Bronchial epithelial cell (primary cell): ENCODE results near the gene ANXA2. TPM values are rescaled to one million over a fixed set of nuclear protein-coding genes. Genes with fewer than 3 reads are reported as not detected.
"Not testable (repeated sequence)": the region's sequence is repeated elsewhere in the genome, so short reads cannot be mapped to it uniquely, and the experiment has no call there.

Experiments used
- DNase-seq: peaks from one replicate; pipeline ENCODE4 v3.0.0-alpha.2; 2010; ENCODE audit warnings: low read depth
- FAIRE-seq: peaks from 2 replicates; lab custom pipeline; 2011; peaks lifted over from hg19 to GRCh38; lab: Jason Lieb, UNC
- H3K27me3 ChIP-seq: 2 replicates; pipeline ENCODE4 v1.5.1; 2011; ENCODE audit warnings: low read length; ENCODE audit not compliant: control insufficient read depth, insufficient read depth
- H3K36me3 ChIP-seq: 2 replicates; pipeline ENCODE4 v1.5.1; 2011; ENCODE audit warnings: low read length; ENCODE audit not compliant: control insufficient read depth, insufficient read depth
- H3K4me3 ChIP-seq: 2 replicates; pipeline ENCODE4 v1.5.1; 2011; ENCODE audit warnings: mild to moderate bottlenecking, low read depth, low read length, control low read depth
- total RNA-seq: library from RNA; depleted of rRNA; stranded (reverse); fragments of >200 nt; gene quantifications from 2 replicates; pipeline ENCODE4 v1.2.1, GENCODE V29; 2014
- TF ChIP-seq, protein P1 (sequence below): IDR thresholded peaks from 2 replicates; pipeline ENCODE4 v1.5.1; 2011; ENCODE audit warnings: mild to moderate bottlenecking, moderate library complexity, low read length, control low read depth, inconsistent platforms; ENCODE audit not compliant: insufficient read depth, severe bottlenecking

ANXA2 gene
- total RNA-seq, 1 donor from 2014 or later, result 5,325 TPM

DNA sequence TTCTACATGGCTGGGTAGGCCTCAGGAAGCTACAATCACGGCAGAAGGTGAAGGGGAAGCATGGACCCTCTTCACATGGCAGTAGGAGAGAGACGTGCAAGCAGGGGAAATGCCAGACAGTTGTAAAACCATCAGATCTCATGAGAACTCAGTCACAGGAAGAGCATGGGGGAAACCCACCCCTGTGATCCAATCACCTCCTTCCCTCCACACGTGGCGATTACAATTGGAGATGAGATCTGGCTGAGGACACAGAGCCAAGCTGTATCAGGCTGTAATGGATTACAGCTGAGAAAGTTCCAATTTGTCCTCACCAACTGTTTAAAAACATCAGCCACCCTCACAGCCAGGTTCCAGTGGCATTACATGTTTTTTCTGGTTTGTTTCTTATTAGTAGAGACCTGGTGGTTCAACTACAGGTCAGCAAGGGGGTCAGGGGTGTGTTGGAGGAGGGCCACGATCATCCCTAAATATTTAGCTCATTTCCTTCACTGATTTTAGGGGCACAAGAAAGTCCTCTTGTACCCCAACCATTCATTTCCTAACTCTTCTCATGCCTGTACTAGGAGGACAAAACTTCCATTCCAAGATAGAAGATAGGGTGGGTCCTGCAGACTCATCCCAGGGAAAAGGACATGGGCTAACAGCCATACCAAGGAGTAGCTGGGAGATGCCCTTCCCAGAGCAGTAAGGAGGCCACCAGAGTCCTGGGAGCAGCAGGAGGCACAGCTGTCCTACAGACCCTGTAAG is 54.4 kb downstream of the ANXA2 start:
- TF ChIP-seq, protein P1, sequence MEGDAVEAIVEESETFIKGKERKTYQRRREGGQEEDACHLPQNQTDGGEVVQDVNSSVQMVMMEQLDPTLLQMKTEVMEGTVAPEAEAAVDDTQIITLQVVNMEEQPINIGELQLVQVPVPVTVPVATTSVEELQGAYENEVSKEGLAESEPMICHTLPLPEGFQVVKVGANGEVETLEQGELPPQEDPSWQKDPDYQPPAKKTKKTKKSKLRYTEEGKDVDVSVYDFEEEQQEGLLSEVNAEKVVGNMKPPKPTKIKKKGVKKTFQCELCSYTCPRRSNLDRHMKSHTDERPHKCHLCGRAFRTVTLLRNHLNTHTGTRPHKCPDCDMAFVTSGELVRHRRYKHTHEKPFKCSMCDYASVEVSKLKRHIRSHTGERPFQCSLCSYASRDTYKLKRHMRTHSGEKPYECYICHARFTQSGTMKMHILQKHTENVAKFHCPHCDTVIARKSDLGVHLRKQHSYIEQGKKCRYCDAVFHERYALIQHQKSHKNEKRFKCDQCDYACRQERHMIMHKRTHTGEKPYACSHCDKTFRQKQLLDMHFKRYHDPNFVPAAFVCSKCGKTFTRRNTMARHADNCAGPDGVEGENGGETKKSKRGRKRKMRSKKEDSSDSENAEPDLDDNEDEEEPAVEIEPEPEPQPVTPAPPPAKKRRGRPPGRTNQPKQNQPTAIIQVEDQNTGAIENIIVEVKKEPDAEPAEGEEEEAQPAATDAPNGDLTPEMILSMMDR, result no peak
- DNase-seq (no peak), FAIRE-seq (peak; percentile 36)
- Histone ChIP-seq H3K4me3 (no peak overlapping the region), H3K27me3 (no peaks in the 10 kb centered on the region), H3K36me3 (peaks cover 9% of the 10 kb centered on the region)

DNA sequence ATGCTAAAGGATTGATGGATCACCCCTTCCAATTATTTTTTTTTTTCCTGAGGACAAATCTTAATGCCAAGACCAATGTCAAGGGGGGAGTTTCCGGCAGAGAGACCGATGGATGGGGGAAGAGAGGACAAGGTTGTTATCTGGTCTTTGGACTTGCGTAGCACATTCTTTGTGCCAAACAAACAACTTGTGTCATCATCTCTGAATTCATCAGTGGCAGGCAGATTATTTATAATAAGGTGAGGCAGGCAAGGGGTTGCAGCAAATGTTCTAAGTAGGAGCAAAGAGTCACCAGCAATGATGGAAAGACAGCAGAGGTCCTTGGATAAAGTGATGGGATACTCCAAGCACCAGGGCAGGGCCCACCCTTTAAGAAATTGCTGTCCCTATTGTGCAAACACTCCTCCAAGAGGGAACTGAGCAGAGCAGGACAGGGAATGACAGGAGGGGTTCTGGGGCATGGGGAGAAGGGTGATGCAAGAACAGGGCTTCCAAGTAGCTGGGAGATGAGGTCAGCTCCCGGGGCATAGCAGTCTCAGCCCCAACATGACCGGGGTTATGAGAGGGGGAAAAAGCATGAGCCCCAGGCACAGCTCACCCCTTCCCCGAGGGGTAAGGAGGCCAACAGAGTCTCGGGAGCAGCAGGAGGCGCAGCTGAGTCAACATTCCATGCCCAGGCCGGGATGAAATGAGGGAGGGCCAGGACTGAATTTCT is 57.4 kb downstream of the ANXA2 start:
- FAIRE-seq (no peak), DNase-seq (peak; percentile 64)
- no peaks in the 10 kb centered on the region for H3K36me3 ChIP-seq
- H3K4me3 ChIP-seq, result no peak overlapping the region
- TF ChIP-seq, protein P1, result peak; percentile 39
- no peaks in the 10 kb centered on the region for H3K27me3 ChIP-seq

DNA sequence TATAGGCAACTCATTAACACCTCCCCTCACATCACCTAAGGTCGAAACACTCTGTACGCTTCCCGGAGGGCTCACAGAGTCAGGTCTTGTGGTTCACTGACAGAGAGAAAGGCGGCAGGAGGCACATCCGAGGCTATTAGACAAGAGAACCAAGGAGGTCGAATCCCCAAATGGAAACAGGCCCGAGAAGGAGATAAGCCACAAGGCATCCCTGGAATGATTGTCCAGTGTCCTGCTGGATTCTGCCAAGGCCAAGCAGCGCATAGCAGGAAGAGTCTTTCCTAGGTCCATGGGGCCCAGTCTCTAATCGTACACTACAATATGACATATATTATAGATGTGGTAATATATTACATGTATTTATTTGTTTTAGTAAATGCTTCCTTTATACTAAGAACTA is 58.5 kb downstream of the ANXA2 start:
- TF ChIP-seq, protein P1, result no peak
- H3K27me3 ChIP-seq, result no peaks in the 10 kb centered on the region
- H3K36me3 ChIP-seq, result no peaks in the 10 kb centered on the region
- FAIRE-seq (no peak), DNase-seq (no peak)
- no peak overlapping the region for H3K4me3 ChIP-seq

DNA sequence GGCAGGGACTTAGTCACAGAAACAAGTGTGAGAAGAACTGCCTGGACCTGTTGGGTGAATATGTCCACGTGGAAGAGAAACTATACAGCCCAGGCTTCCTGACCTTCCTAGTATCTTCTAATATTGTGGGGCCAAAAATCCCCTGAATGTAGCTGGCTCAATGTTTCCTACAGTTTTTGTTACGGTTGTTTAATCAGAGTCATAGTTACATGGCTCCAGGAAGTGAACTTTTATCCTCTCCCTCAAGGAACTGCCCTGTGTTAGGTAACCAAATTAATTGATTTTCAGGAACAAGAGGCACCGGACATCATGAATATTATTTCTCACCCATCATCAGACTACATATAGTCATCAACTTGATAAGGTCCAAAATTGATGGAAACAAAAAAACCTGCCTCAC is 59.0 kb downstream of the ANXA2 start:
- H3K36me3 ChIP-seq, result no peaks in the 10 kb centered on the region
- no peak for DNase-seq
- peak; percentile 23 for FAIRE-seq
- H3K4me3 ChIP-seq, result no peak overlapping the region
- H3K27me3 ChIP-seq, result no peaks in the 10 kb centered on the region
- TF ChIP-seq, protein P1, result no peak

DNA sequence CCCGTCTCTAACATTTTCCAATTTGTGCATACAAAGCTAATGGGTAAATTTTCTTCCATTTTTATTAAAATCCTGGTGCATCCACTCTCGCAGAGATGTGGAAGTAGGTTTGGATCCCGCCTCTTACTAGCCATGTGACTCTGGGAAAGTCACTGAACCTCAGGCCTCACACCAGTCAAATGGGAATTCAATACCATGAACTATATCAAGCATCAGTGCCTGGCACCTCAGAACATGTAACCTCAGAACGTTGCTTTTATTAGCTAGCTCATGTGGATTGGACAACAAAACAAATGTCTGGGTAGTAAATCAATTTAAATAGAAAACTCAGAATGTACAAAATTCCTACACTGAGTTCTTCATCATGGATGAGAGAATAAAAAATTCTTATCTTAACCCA is 60.7 kb downstream of the ANXA2 start:
- TF ChIP-seq, protein P1, result no peak
- H3K4me3 ChIP-seq, result no peak overlapping the region
- DNase-seq (no peak), FAIRE-seq (no peak)
- H3K36me3 ChIP-seq, result no peaks in the 10 kb centered on the region
- H3K27me3 ChIP-seq, result no peaks in the 10 kb centered on the region

DNA sequence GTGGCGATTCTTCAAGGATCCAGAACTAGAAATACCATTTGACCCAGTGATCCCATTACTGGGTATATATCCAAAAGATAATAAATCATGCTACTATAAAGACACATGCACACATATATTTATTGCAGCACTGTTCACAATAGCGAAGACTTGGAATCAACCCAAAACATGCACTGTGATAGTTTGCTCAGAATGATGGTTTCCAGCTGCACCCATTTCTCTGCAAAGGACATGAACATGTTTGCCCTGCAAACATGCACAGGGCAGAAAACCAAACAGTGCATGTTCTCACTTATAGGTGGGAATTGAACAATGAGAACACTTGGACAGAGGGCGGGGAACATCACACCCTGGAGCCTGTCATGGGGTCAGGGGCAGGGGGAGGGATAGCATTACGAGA is 62.5 kb downstream of the ANXA2 start:
- H3K27me3 ChIP-seq, FAIRE-seq, DNase-seq, H3K36me3 ChIP-seq, H3K4me3 ChIP-seq: not testable (repeated sequence)
